Small intestine (tissue), 7 donors: ENCODE measurements around the gene DPYSL5. TPM values are rescaled to one million over a fixed set of nuclear protein-coding genes. Genes with fewer than 3 reads are reported as not detected.
"Not testable (repeated sequence)": the region's sequence is repeated elsewhere in the genome, so short reads cannot be mapped to it uniquely, and the experiment has no call there.

Experiments used
- DNase-seq, 2 donors: peaks; one replicate each; pipeline versions ENCODE4 v3.0.0 to v3.0.0-alpha.2; 2013
- FAIRE-seq: peaks from 2 replicates; lab custom pipeline; 2012; peaks lifted over from hg19 to GRCh38; lab: Jason Lieb, UNC
- H3K27ac ChIP-seq, 3 donors: one replicate each; pipeline ENCODE4 v1.5.1; 2013; ENCODE audit warnings: low read length in 2 of 3, mild to moderate bottlenecking in 2 of 3, control low read depth in 1 of 3, inconsistent platforms in 1 of 3, low read depth in 1 of 3, moderate library complexity in 1 of 3
- H3K27me3 ChIP-seq, 3 donors: one replicate each; pipeline ENCODE4 v1.6.1; 2013; ENCODE audit warnings: low read length in 3 of 3, inconsistent platforms in 1 of 3; ENCODE audit not compliant: control insufficient read depth in 3 of 3, insufficient read depth in 3 of 3
- H3K36me3 ChIP-seq, 3 donors: one replicate each; pipeline ENCODE4 v1.6.1; 2013; ENCODE audit warnings: low read length in 3 of 3, inconsistent platforms in 1 of 3, low read depth in 1 of 3, mild to moderate bottlenecking in 1 of 3, moderate library complexity in 1 of 3; ENCODE audit not compliant: control insufficient read depth in 3 of 3, insufficient read depth in 2 of 3
- H3K4me1 ChIP-seq, 3 donors: one replicate each; pipeline ENCODE4 v1.6.1; 2013; ENCODE audit warnings: low read length in 2 of 3, inconsistent platforms in 1 of 3, low read depth in 1 of 3, mild to moderate bottlenecking in 1 of 3, moderate library complexity in 1 of 3; ENCODE audit not compliant: control insufficient read depth in 3 of 3, insufficient read depth in 2 of 3
- H3K4me3 ChIP-seq, 3 donors: one replicate each; pipeline ENCODE4 v1.5.1; 2013; ENCODE audit warnings: low read length in 3 of 3, control low read depth in 1 of 3, inconsistent platforms in 1 of 3, low read depth in 1 of 3, mild to moderate bottlenecking in 1 of 3, moderate library complexity in 1 of 3
- H3K9me3 ChIP-seq, 2 donors: one replicate each; pipeline ENCODE4 v1.6.1; 2013; ENCODE audit warnings: low read depth in 1 of 2, low read length in 1 of 2; ENCODE audit not compliant: control insufficient read depth in 2 of 2, insufficient read depth in 1 of 2
- WGBS, 3 donors: extraction: QIAGEN DNeasy Blood & Tissue Kit; methylation state at CpG; one replicate each; pipeline ENCODE4 v1.1.7; 2013; 5-methylcytosine and 5-hydroxymethylcytosine counted together
- polyA plus RNA-seq, 4 donors: library from polyadenylated mRNA; stranded (reverse) in 3 of 4; unstranded in 1 of 4; fragments of 200-250 nt in 3 of 4; fragments of 120-200 nt in 1 of 4; gene quantifications; one replicate each; pipeline versions ENCODE4 v1.2.1 to v1.2.3, GENCODE V29; 2013
- donor health status: healthy with polysubstance abuse.
- donor health status: control.
- donor health status: control.
- donor health status: Bipolar disorder and iron deficiency.
- donor health status: healthy.

DPYSL5 gene
- polyA plus RNA-seq, 4 donors: 0.27 to 1.2 (median 0.50) TPM; not detected in 1

DNA sequence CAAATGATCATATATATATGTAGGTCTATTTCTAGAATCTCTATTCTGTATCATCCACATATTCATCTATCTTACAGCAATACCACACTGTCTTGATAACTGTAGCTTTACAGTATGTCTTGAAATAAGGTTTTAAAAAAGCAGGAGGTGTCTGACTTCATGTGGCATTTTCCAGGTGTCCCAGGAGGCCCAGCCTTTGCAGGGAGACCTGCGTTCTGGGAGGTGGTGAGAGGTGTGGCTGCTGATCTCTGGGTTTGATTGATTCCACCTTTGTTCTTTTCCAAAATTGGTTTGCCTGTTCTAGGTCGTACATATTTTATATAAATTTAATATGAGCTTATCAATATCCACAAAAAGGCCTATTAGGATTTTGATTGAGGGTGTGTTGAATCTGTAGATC is 26.6 kb downstream of the DPYSL5 start:
- H3K36me3 ChIP-seq: no peaks in the 10 kb centered on the region
- no peaks in the 10 kb centered on the region for H3K9me3 ChIP-seq
- WGBS, 3 donors: 31 to 70% (median 60%) methylated on average over 2 of the region's 2 CpGs
- DNase-seq: no peak
- peaks cover 0 to 7% (median 2%) of the 10 kb centered on the region in 3 donors for H3K27me3 ChIP-seq
- no peaks in the 10 kb centered on the region for H3K4me1 ChIP-seq
- H3K27ac ChIP-seq: no peak overlapping the region
- no peak overlapping the region for H3K4me3 ChIP-seq
- FAIRE-seq: no peak

DNA sequence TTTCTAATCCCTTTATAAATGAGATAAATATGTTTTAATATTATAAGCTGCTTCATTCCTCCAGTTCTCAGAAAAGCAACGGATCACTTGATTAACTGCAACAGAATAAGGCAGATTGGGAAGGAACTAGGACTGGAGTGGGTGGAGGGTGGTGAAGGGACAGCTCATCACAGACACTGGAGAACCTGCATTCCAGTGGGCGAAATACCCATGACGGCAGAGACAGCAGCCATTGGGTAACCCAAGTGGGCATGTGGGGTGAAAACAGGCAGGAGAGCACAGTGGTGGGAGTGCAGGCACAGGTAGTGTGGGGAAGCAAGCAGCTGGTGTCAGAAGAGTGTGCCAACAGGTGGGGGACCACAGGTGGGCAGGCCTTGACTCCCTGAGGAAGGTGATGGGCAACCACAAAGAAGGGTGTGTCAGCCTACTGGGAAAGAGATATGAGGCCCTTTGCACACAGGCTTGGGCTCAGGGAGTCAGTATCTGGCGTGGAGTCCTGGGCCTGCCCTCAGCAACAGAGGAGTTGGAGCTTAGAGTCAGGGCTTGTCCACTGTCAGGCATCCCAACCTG is 27.2 kb downstream of the DPYSL5 start:
- H3K4me3 ChIP-seq: no peak overlapping the region
- 77 to 84% (median 80%) methylated on average over 4 of the region's 4 CpGs for WGBS, 3 donors
- peaks cover 0 to 7% (median 3%) of the 10 kb centered on the region in 3 donors for H3K27me3 ChIP-seq
- H3K27ac ChIP-seq: no peak overlapping the region
- H3K4me1 ChIP-seq: no peaks in the 10 kb centered on the region
- FAIRE-seq (no peak), DNase-seq (no peak)
- no peaks in the 10 kb centered on the region for H3K36me3 ChIP-seq
- no peaks in the 10 kb centered on the region for H3K9me3 ChIP-seq

DNA sequence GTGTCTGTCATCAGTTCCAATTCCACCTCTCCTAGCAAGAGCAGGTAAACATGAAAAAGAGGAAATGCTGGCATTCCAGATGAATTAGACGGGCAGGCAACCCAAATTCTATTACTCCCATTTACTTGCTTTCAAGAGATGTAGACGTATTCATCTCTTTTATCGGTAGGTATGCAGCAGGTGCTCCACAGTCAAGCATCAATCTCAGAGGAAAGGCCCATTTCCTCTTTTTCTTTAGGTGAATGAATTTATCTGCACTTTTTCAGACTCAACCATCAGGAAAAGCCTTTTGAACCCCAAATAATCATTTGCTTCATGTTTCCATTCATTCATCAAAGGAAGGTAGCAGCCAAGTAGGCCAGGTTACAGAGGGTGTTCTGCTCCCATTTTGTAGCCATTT is 27.9 kb downstream of the DPYSL5 start:
- no peaks in the 10 kb centered on the region for H3K9me3 ChIP-seq
- no peak overlapping the region for H3K27ac ChIP-seq
- DNase-seq (no peak), FAIRE-seq (no peak)
- peaks cover 0 to 7% (median 2%) of the 10 kb centered on the region in 3 donors for H3K27me3 ChIP-seq
- H3K4me1 ChIP-seq: no peaks in the 10 kb centered on the region
- 60 to 75% (median 73%) methylated on average over 3 of the region's 3 CpGs for WGBS, 3 donors
- H3K36me3 ChIP-seq: no peaks in the 10 kb centered on the region
- no peak overlapping the region for H3K4me3 ChIP-seq

DNA sequence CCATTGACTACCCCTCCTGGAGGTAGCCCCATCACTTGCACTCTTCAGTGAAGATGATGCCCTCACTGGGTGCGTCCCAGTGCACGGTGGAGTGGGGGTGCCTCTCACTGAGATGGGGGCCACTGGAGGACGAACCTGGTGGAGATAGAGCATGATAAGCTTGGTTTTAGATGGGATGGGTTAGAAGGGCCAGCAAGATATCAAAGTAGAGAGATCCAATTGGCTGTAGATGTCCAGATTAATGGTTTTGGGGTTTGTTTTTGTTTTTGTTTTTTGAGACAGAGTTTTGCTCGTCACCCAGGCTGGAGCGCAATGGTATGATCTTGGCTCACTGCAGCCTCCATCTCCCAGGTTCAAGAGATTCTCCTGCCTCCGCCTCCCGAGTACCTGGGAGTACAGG is 28.3 kb downstream of the DPYSL5 start:
- FAIRE-seq (no peak), DNase-seq (no peak)
- Histone ChIP-seq H3K27me3 (peaks cover 0 to 7% (median 1%) of the 10 kb centered on the region in 3 donors), H3K4me3 (no peak overlapping the region), H3K4me1 (no peaks in the 10 kb centered on the region), H3K36me3 (no peaks in the 10 kb centered on the region), H3K27ac (no peak overlapping the region), H3K9me3 (no peaks in the 10 kb centered on the region)
- WGBS, 3 donors: 93 to 96% (median 94%) methylated on average over 7 of the region's 7 CpGs

DNA sequence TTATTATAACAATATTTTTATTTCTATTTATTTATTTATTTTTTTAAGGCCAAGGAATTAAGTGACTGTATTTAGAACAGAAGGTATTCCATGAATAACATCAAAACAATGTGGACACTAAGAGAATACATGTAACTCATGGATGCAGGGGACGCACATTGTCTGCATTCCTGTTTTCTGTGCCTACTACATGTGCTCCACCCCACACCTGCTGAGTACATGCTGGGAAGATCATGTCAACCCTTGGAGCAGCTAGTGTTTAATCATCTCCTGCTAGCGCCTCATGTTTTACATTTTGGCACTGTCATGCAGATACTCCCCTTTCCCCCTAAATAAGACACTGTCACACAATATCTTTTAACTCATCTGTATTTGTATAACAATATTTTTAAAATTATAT is 29.3 kb downstream of the DPYSL5 start:
- FAIRE-seq (no peak), DNase-seq (no peak)
- 90 to 98% (median 93%) methylated on average over 2 of the region's 2 CpGs for WGBS, 3 donors
- no peak overlapping the region for H3K4me3 ChIP-seq
- H3K36me3 ChIP-seq: no peaks in the 10 kb centered on the region
- H3K9me3 ChIP-seq: no peaks in the 10 kb centered on the region
- H3K27ac ChIP-seq: no peak overlapping the region
- no peaks in the 10 kb centered on the region for H3K4me1 ChIP-seq
- H3K27me3 ChIP-seq: peaks cover 0 to 7% (median 1%) of the 10 kb centered on the region in 3 donors

DNA sequence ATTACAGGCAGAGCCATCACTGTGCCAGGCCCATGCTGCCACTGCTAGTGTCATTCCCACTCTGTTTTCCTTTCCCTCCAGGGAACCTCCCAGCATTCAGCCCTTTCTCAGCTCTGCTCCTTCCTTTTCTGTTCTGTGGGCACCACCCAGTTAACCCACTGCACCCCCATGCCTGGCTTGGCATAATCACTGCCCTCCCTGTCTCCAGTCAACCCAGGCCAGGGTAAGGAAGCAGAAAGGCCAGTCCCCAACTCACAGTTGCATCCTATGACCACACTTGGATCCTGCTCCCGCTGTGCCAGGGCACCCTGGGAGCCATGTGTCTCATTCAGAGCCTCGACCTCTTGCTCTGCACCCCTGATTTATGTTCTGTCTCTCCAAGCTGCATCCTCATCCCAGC is 32.2 kb downstream of the DPYSL5 start:
- no peak overlapping the region for H3K4me3 ChIP-seq
- H3K9me3 ChIP-seq: no peaks in the 10 kb centered on the region
- H3K4me1 ChIP-seq: no peaks in the 10 kb centered on the region
- no peak overlapping the region for H3K27ac ChIP-seq
- no peak for DNase-seq
- no peak for FAIRE-seq
- no peaks in the 10 kb centered on the region for H3K36me3 ChIP-seq
- WGBS, 3 donors: 72 to 79% (median 78%) methylated on average over 2 of the region's 2 CpGs
- H3K27me3 ChIP-seq: peaks cover 0 to 1% (median 1%) of the 10 kb centered on the region in 3 donors

DNA sequence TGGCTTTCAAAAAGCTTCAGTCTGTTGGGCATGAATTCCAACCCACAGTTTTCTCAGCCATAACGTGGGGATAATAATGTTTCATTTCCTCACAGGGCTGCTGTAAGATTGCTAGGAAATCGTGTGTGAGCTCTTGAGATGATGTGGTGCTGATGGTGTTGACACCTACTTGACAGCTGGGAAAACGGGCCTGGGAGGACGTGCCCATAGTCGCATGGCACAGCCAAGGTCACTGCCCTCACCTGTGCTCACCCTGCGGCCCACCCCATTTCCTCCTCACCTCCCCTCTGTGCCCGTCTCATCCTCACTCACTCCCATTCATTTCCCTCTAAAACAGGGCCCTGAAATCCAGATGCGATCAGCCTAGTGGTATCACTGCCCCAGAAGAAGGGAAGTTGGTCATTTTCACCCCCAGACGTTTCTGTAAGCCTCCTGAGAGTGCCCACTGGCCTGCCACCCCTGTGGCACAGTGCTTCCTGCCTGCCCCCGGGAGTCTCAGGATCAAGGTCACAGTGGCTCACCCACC is 33.0 kb downstream of the DPYSL5 start:
- Histone ChIP-seq H3K27ac (no peak overlapping the region), H3K27me3 (peaks cover 0 to 2% (median 1%) of the 10 kb centered on the region in 3 donors), H3K36me3 (no peaks in the 10 kb centered on the region), H3K9me3 (no peaks in the 10 kb centered on the region), H3K4me1 (no peaks in the 10 kb centered on the region), H3K4me3 (no peak overlapping the region)
- FAIRE-seq (no peak), DNase-seq (no peak)
- 73 to 77% (median 75%) methylated on average over 10 of the region's 10 CpGs for WGBS, 3 donors

DNA sequence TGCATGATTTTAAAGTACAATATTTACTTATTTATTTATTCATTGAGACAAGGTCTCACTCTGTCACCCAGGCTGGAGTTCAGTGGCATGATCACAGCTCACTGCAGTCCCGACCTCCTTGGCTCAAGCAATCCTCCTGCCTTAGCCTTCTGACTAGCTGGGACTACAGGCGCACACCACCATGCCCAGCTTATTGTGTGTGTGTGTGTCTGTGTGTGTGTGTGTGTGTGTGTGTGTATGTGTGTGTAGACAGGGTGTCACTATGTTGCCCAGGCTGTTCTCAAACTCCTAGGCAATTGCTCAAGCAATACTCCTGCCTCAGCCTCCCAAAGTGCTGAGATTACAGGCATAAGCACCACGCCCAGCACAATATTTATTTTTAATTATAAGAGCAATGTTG is 34.3 kb downstream of the DPYSL5 start:
- not testable (repeated sequence) for H3K4me1 ChIP-seq, H3K27me3 ChIP-seq, H3K9me3 ChIP-seq, H3K4me3 ChIP-seq, FAIRE-seq, DNase-seq, H3K36me3 ChIP-seq, H3K27ac ChIP-seq
- 58 to 72% (median 59%) methylated on average over 3 of the region's 3 CpGs for WGBS, 3 donors

DNA sequence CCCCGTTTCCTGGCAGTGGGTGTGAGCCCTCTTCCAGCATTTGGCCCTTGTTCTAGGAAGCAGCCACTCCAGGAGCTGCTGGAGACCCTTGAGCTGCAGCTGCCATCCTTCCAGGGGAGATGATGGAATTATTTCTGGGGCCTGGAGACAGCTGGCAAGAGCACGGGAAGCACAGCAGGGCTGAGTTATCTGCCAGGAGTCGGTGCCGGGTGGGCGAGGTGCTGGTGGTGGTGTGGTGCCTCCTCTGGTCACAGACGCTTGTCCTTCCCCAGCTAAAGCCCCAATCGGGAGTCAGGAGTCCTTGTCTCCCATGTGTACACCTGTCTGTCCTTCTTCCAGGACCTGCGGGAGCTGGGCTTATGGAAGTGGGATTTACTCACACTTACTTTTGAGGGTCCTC is 36.0 kb downstream of the DPYSL5 start:
- Histone ChIP-seq H3K4me1 (no peaks in the 10 kb centered on the region), H3K27me3 (peaks cover 0 to 2% (median 1%) of the 10 kb centered on the region in 3 donors), H3K4me3 (no peak overlapping the region), H3K36me3 (no peaks in the 10 kb centered on the region), H3K9me3 (no peaks in the 10 kb centered on the region), H3K27ac (no peak overlapping the region)
- FAIRE-seq: no peak
- DNase-seq: no peak
- WGBS, 3 donors: 62 to 76% (median 72%) methylated on average over 8 of the region's 8 CpGs
